LNCaP clone FGC (cell line): ENCODE data around the gene FOXP4.

ENCODE experiments used
- DNase-seq: peaks from one replicate; pipeline ENCODE4 v3.0.0-alpha.2; 2011; ENCODE audit warnings: low read depth
- H3K4me3 ChIP-seq: 2 replicates; pipeline ENCODE4 v1.5.1; 2011; ENCODE audit warnings: mild to moderate bottlenecking, low read depth, low read length, control low read depth
- CTCF ChIP-seq: IDR thresholded peaks from 2 replicates; pipeline ENCODE4 v1.5.1; 2012; ENCODE audit warnings: mild to moderate bottlenecking; ENCODE audit not compliant: control insufficient read depth, insufficient read depth; ENCODE audit errors: extremely low read depth

Gene FOXP4

DNA sequence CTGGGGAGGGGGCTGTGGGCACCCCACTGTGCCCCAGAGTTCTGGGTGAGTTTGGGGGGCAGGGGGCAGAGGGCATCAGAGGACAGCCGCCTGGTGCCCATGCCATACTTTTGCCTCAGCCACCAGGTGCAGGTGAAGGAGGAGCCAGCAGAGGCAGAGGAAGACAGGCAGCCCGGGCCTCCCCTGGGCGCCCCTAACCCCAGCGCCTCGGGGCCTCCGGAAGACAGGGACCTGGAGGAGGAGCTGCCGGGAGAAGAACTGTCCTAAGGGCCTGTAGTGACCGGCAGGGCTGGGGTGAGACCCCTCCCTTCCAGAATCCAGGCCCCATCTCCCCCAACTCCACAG is 52.5 kb downstream of the FOXP4 start:
- TF ChIP-seq CTCF: no peak
- H3K4me3 ChIP-seq: no peak overlapping the region
- no peak for DNase-seq

DNA sequence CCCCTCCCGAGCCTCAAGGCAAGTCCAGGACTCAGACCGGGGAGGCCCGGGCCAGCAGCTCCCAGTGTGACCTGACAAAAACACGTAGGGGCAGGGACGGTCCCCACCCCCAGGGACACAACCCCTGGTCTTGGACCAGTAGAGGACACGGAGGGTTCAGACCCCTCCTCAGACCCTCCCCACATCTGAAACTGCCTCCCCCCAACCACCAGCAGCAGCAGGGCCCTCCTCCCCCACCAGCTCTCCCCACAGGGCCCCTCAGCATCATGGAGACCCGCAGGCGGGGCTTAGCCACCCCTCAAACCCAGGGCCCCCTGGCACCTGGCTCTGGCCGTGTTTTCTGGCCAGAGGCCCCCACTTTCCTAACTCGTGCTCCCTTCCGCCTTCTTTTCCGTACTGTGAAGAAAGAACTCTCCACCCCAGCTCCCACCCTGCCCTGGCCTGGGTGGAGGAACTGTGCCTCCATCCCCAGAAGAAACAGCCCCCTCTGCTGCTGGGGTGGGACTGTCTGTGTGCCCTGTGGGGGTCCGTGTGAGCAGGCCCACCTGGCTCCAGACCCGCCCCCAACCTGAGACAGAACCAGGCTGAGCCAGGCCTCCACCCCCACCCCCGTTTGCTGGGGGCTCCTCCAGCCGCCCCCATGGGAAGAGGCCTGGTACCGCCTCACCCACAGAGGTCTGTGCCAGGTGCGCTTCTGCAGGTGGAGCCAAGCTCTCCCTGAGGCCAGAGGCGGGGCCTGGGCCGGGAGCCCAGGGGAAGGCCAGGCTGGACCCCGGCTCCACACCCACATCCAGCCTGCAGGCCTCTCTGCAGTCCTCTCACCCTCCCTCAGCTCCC is 53.1 kb downstream of the FOXP4 start:
- TF ChIP-seq CTCF: no peak
- DNase-seq: no peak
- H3K4me3 ChIP-seq: no peak overlapping the region

- no peak overlapping the region for H3K4me3 ChIP-seq
- DNase-seq: no peak
- no peak for TF ChIP-seq CTCF
Measured at GRCh38 chr6:41599852-41600445, 53.8 kb downstream of the FOXP4 start.

DNA sequence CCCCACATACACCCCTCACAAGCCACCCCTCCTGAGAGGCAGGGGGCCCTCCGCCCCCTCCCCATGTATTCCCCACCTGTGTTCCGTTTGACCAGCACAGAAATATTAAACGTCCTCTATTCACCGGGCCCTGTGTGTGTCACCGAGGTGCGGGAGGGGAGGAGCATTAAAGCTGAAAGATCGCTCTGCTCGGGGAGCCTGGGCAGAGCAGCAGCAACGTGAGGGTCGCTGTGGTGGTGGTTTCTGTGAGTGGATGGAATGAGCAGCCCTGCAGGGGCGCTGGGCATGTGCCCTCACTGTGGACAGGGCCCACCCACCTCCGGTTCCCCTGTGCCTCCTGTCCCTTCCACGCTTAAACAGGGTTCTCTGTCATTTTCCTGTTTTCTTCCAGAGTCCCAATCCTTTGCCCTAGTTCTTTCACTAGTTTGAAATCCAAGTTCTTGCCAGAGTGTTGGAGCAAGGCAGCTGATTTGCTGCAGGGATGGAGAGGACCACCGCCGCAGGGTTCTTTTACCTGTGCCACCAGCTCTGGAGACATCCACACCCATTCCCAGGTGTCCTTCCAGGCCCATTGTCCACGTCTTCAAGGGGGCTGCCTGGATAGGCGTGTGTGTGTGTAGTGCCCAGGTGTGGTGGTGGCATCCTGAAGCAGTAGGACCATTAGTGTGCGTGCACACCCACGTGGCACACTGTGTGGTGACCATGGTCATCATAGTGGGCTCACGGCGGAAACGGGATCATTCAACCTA is 54.5 kb downstream of the FOXP4 start:
- DNase-seq: no peak
- TF ChIP-seq CTCF: no peak
- no peak overlapping the region for H3K4me3 ChIP-seq

- no peak overlapping the region for H3K4me3 ChIP-seq
- no peak for TF ChIP-seq CTCF
- DNase-seq: no peak
Measured at GRCh38 chr6:41601248-41601549, 55.0 kb downstream of the FOXP4 start.

DNA sequence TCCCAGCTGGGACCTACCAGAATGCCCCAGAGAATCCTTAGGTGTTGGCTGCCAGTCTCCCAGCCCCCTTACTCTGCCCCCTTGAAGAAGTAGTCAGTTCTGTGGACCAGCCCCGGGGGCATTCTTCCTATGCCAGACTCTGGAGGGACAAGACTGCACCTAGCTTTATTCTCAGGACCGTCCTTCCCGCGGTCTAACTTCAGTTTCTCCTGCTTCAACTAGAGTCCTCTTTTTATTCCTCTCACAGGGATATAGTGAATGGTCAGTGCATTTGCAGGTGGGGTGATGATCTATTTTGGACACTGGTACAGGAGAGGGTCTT is 56.2 kb downstream of the FOXP4 start:
- no peak for TF ChIP-seq CTCF
- H3K4me3 ChIP-seq: no peak overlapping the region
- no peak for DNase-seq
